ENCODE results near the gene CIB1. TPM values are rescaled to one million over a fixed set of nuclear protein-coding genes. Genes with fewer than 3 reads are reported as not detected.

The CIB1 gene
- total RNA-seq, 1 experiment from 2014 or later, result 113 TPM

GRCh38 chr15:90181776-90182175 is 52.0 kb downstream of the CIB1 start:
- Histone ChIP-seq H3F3A (ENCODE audit: insufficient read depth, low read depth) (peaks cover 27% of the 10 kb centered on the region), H2AFZ (no peak overlapping the region), H3K9me3 (ENCODE audit: insufficient read depth, low read depth) (no peaks in the 10 kb centered on the region), H3K79me2 (ENCODE audit: low read depth) (peaks cover 14% of the 10 kb centered on the region), H3K27me3 (ENCODE audit: insufficient read depth, low read depth) (no peaks in the 10 kb centered on the region), H3K36me3 (ENCODE audit: low read depth) (no peaks in the 10 kb centered on the region), H3K27ac (no peak overlapping the region), H4K20me1 (ENCODE audit: insufficient read depth) (no peaks in the 10 kb centered on the region), H3K9me2 (ENCODE audit: insufficient read depth) (no peaks in the 10 kb centered on the region), H3K4me2 (no peak overlapping the region), H3K4me1 (replicated peaks; ENCODE audit: insufficient read depth) (peaks cover 29% of the 10 kb centered on the region), H3K4me3 (no peak overlapping the region)
- TF ChIP-seq CTCF (conservative IDR thresholded peaks at IDR 0.05) (no peak), EZH2 (IDR thresholded peaks at IDR 0.05; ENCODE audit: low read depth) (no peak)
- POLR2A ChIA-PET (ENCODE audit: unreplicated experiment), result interaction anchor here (0.5 kb wide), 1 partner anchor 206 kb away, joined by 27 read pairs; the partner anchor contains the start of gene IQGAP1
- DNase-seq, result no peak
- CTCF ChIA-PET, result interaction anchor here (0.6 kb wide), 1 partner anchor 85 kb away, joined by 6 read pairs; no protein-coding TSS in a partner anchor
- intact Hi-C loops (cut with micrococcal nuclease; ENCODE audit: unreplicated experiment), result no loop called here
- no TSS peak for BruUV-seq (replicated peaks)

Other genes with a start within 250 kb of the CIB1 start
- 23.4 and 25.2 TPM in 2 replicates for gene ZNF710, start 232.6 kb downstream of the CIB1 start, total RNA-seq (2021)
- 87.9 and 96.7 TPM in 2 replicates for gene IDH2, start 131.5 kb downstream of the CIB1 start, total RNA-seq (2021)
- 63.6 and 70.7 TPM in 2 replicates for gene SEMA4B, start 32.6 kb downstream of the CIB1 start, total RNA-seq (2021)
- 7.5 and 7.6 TPM in 2 replicates for gene GDPGP1, start 268 bp upstream of the CIB1 start, total RNA-seq (2021)
- 0.93 and 0.96 TPM in 2 replicates for gene TTLL13, start 15.6 kb upstream of the CIB1 start, total RNA-seq (2021)
- 57.4 TPM in 2 replicates for gene NGRN, start 31.7 kb upstream of the CIB1 start, total RNA-seq (2021)
- 6.2 and 6.3 TPM in 2 replicates for gene ZNF774, start 118.3 kb upstream of the CIB1 start, total RNA-seq (2021)
- gene IQGAP1, start 154.3 kb upstream of the CIB1 start, total RNA-seq (2021), result 113 and 164 TPM in 2 replicates